ENCODE data around the gene GCC1. TPM values are rescaled to one million over a fixed set of nuclear protein-coding genes. Genes with fewer than 3 reads are reported as not detected.

Gene GCC1
- total RNA-seq, 1 experiment from 2014 or later: 16.8 TPM

GRCh38 chr7:127580612-127581011, 4.8 kb downstream of the GCC1 start:
- peaks cover 8% of the 10 kb centered on the region for H3K23me2 ChIP-seq (ENCODE audit: insufficient read length, low read depth, low read length, poor library complexity, severe bottlenecking)
- peaks cover 6% of the 10 kb centered on the region for H3K79me1 ChIP-seq (ENCODE audit: insufficient read depth, low read depth, low read length, poor library complexity, severe bottlenecking)
- H3K14ac ChIP-seq (ENCODE audit: insufficient read depth, low read length): no peak overlapping the region
- Mint-ChIP-seq H3K36me3 (ENCODE audit: insufficient read depth in 1 of 3, low read depth in 3 of 3) (peaks cover 8 to 30% (median 21%) of the 10 kb centered on the region in 3 experiments), H3K4me3 (no peak overlapping the region), H3K27me3 (ENCODE audit: low read depth) (peaks cover 1% of the 10 kb centered on the region), H3K4me1 (peaks cover 11 to 16% of the 10 kb centered on the region in 2 experiments), H3K27ac (no peak overlapping the region), H3K9me3 (no peaks in the 10 kb centered on the region)
- no peak overlapping the region for H3T11ph ChIP-seq (ENCODE audit: low read length)
- no peaks in the 10 kb centered on the region for H3K79me2 ChIP-seq (ENCODE audit: insufficient read depth, low read length)
- H2BK120ac ChIP-seq (ENCODE audit: low read depth, low read length, poor library complexity, severe bottlenecking): no peak overlapping the region
- peaks cover 2% of the 10 kb centered on the region; the same call in 1 of the 2 replicates for H3K4me1 ChIP-seq (ENCODE audit: insufficient read depth, low read length)
- no peak overlapping the region for H4K91ac ChIP-seq (ENCODE audit: insufficient read length, low read depth, low read length)
- no peak overlapping the region for H3K4ac ChIP-seq (ENCODE audit: low read depth, low read length)
- no peak overlapping the region for H2BK15ac ChIP-seq (ENCODE audit: low read depth, low read length)
- DNase-seq: no peak
- H3K56ac ChIP-seq (ENCODE audit: insufficient read length, low read depth, low read length): no peak overlapping the region
- no peak overlapping the region for H3K4me2 ChIP-seq (ENCODE audit: insufficient read depth, insufficient read length, low read length)
- H3K9me3 ChIP-seq (ENCODE audit: control insufficient read depth, low read depth, low read length): no peaks in the 10 kb centered on the region
- no peak overlapping the region for H2AK5ac ChIP-seq (ENCODE audit: insufficient read length, low read length)
- H2BK12ac ChIP-seq (ENCODE audit: insufficient read length, low read depth, low read length): no peak overlapping the region
- no peak overlapping the region for H4K8ac ChIP-seq (replicated peaks; ENCODE audit: insufficient read length, low read depth, low read length)
- no peak for TF ChIP-seq CTCF (conservative IDR thresholded peaks at IDR 0.05)
- H4K20me1 ChIP-seq (ENCODE audit: control insufficient read depth, insufficient read depth, insufficient read length): no peaks in the 10 kb centered on the region
- no peak overlapping the region for H2AFZ ChIP-seq (ENCODE audit: low read length)
- H3K23ac ChIP-seq (ENCODE audit: insufficient read length, low read depth, low read length): no peak overlapping the region
- H3K18ac ChIP-seq (ENCODE audit: insufficient read length, low read depth, low read length): no peak overlapping the region
- H2BK5ac ChIP-seq (ENCODE audit: insufficient read length, low read length): no peak overlapping the region
- no peaks in the 10 kb centered on the region for H3K27me3 ChIP-seq (ENCODE audit: insufficient read depth, low read length)
- H4K5ac ChIP-seq (ENCODE audit: insufficient read length, low read depth, low read length): no peak overlapping the region
- no peak overlapping the region for H3K9ac ChIP-seq (ENCODE audit: extremely low read depth, insufficient read length, low read length)
- no peak overlapping the region for H3K27ac ChIP-seq (ENCODE audit: insufficient read length, low read depth, low read length)
- no peak overlapping the region for H2BK20ac ChIP-seq (ENCODE audit: low read depth, low read length, poor library complexity, severe bottlenecking)

Data from H9 (cell line).